Measurements from ENCODE around the gene RBM17.

DNA sequence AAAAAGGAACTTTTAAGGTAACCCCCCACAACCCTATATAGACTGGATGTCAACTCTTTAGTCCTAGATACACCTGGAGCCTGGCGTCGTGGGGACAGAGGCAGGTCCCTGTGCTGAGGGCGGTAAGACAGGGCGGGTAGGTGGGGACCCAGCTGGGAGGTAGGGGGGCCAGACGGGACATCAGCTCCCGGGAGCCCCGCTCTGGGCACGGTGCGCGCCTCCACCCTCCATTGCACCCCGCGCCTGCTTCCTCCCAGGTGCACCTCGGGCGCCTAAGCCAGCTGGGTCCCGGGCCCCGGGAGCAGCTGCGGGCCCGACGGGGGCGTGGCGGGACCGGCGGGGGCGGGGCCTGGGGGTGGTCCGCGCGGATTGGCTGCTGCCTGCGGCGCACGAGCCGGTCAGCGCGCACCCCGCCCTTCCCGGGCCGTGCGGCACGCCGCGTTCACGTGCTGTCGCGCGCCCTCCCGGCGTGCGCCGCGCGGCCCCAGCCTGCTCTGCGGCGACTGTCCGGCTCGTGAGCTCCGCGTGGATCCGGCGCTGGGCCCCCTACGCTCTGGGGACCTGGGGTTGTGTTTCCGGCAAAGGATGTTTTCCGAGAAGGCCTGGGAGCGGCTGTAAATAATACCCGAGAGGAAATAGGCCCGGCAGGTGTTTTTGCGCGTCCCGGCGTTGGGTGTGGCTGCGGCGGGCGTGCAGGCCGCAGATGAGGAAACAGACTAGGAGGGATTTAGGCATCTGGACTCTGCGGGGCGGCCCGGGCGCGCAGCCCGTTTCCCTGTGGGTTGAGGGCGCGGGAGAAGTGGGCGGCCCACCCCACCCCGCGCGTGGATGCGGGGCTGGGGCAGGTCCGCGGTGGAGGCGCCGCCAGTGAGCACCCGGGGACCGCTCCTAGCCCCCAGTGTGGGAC, 74.8 kb downstream of the RBM17 start:
- TF ChIP-seq, protein P1, sequence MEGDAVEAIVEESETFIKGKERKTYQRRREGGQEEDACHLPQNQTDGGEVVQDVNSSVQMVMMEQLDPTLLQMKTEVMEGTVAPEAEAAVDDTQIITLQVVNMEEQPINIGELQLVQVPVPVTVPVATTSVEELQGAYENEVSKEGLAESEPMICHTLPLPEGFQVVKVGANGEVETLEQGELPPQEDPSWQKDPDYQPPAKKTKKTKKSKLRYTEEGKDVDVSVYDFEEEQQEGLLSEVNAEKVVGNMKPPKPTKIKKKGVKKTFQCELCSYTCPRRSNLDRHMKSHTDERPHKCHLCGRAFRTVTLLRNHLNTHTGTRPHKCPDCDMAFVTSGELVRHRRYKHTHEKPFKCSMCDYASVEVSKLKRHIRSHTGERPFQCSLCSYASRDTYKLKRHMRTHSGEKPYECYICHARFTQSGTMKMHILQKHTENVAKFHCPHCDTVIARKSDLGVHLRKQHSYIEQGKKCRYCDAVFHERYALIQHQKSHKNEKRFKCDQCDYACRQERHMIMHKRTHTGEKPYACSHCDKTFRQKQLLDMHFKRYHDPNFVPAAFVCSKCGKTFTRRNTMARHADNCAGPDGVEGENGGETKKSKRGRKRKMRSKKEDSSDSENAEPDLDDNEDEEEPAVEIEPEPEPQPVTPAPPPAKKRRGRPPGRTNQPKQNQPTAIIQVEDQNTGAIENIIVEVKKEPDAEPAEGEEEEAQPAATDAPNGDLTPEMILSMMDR (IDR thresholded peaks at IDR 0.05): no peak
- TF ChIP-seq POLR2A (IDR thresholded peaks at IDR 0.05): peak in 1 of 2 donors; percentile 58

Data from heart left ventricle (tissue), 13 donors.